GM19395 (cell line): ENCODE data around the gene KISS1.
"Not testable (repeated sequence)": the region's sequence is repeated elsewhere in the genome, so short reads cannot be mapped to it uniquely, and the experiment has no call there.

Source experiments
- ATAC-seq: cut with Tn5 transposase; IDR thresholded peaks from one replicate; pipeline ENCODE4 v1.9.1; 2021; ENCODE audit warnings: mild to moderate bottlenecking, moderate library complexity; ENCODE audit not compliant: unreplicated experiment

Gene KISS1, protein sequence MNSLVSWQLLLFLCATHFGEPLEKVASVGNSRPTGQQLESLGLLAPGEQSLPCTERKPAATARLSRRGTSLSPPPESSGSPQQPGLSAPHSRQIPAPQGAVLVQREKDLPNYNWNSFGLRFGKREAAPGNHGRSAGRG

DNA sequence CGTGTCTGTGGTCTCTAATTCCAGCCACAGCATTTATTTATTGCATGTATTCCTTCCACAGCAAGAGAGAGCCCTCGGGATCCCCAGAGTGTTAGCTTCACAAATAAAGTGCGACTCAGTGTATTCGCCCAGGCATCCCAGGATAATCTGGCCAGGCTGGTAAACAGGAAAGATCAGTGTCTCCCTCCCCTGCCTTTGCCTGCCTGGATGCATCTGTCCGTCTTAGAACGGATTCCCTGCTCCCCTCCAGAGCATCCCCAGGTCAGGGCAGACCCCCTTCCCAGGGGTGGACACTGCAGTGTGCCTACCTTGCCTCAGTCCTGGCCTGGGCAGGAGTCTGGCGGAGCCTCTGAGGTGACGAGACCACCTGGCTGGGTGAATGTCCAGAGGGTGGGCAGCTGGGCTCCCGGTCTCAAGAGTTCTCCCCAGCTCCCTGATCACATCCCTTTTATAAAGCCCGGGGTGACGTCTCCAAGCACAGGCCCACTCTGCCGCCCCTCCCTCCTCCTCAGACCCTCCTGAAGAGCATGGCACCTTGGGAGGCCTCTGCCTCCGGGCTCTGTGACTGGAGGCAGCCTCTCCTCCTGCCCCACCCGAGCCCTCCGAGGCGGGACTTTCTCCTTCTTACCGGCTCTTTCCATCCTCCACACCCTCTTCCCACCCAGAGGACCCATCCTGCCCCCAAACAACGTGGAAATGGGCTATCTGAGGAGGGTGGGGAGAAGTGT lies at the start of gene KISS1:
Gene KISS1 (minus strand): TSS at position 424 of the 728 bp plus-strand sequence. CDS start 3,615 bp downstream, outside the sequence.
- ATAC-seq = no peak

GRCh38 chr1:204242920-204243319 lies 46.6 kb upstream of the KISS1 start:
- no peak for ATAC-seq

GRCh38 chr1:204241914-204242313 lies 45.6 kb upstream of the KISS1 start:
- no peak for ATAC-seq

DNA sequence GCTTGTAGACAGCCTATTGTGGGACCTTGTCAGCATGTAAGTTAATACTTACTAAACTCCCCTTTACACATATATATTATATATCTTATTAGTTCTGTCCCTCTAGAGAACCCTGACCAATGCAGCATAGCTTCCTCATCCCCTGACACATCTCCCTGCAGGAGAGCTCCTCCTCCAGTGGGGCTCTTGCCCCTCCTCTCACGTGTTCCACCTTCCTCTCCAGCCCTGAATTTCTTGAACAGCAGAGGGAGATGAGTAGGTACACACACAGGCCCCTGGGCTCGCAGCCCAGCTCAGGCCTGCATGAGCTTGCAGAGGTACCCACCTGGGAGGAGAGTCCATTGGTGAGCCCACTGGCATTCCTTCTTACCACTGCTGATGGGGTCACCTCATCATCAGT lies 44.8 kb upstream of the KISS1 start:
- ATAC-seq = no peak

DNA sequence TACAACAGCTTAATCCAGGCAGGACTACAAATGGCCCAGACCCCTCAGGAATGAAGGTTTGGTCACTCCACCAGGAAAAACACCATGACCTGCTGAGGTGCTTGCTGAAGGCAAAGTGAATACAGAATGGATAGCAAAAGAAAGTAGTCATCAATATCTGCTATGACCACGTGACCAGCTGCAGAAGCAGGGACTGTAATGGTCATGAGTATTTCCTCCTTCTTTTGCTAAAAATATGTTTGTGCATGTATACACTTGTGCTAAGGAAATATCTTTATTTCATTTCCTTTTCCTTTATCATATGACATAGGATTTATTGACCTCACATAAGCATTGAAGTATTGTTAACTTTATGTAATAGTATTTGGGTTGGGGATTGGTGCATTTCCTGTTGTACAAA lies 43.9 kb upstream of the KISS1 start:
- ATAC-seq = no peak

GRCh38 chr1:204239401-204239800 lies 43.1 kb upstream of the KISS1 start:
- not testable (repeated sequence) for ATAC-seq

DNA sequence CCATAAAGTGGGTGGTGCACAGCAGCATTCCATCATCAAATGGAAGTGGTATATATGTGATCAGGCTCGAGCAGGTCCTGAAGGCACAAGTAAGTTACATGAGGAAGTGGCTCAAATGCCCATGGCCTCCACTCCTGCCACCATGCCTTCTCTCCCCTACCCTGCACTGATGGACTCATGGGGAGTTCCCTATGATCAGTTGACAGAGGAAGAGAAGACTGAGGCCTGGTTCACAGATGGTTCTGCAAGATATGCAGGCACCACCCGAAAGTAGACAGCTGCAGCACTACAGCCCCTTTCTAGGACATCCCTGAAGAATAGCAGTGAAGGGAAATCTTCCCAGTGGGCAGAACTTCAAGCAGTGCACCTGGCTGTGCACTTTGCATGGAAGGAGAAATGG lies 42.2 kb upstream of the KISS1 start:
- ATAC-seq = not testable (repeated sequence)

DNA sequence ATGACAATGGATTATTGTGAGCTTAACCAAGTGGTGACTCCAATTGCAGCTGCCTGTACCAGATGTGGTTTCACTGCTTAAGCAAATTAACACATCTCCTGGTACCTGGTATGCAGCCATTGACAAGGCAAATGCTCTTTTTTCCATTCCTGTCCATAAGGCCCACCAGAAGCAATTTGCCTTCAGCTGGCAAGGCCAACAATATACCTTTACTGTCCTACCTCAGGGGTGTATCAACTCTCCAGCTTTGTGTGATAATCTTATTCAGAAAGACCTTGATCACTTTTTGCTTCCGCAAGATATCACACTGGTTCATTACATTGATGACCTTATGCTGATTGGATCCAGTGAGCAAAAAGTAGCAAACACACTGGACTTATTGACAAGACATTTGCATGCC lies 41.2 kb upstream of the KISS1 start:
- not testable (repeated sequence) for ATAC-seq

DNA sequence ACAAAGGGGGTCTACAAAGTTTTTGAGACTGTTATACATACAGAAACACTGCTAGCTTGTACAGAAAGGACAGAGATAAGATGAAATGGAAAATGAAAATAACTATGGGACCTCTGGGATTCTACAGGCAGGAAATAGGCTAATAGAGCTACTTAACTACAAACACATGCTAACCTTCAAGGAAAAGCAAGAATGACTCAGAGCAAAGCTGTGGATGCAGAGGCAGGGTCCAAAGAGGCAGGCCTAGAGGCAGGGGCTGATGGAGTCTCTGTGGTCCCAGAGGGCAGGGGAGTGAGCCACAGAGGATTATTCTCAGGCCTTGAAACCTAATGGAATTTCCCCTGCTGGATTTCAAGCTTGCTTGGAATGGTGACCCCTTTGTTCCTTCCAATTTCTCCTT lies 36.2 kb upstream of the KISS1 start:
- ATAC-seq = no peak

- no peak for ATAC-seq
These were observed 33.9 kb upstream of the KISS1 start for GRCh38 chr1:204230211-204230610.

GRCh38 chr1:204228896-204229295 lies 32.6 kb upstream of the KISS1 start:
- ATAC-seq = no peak

DNA sequence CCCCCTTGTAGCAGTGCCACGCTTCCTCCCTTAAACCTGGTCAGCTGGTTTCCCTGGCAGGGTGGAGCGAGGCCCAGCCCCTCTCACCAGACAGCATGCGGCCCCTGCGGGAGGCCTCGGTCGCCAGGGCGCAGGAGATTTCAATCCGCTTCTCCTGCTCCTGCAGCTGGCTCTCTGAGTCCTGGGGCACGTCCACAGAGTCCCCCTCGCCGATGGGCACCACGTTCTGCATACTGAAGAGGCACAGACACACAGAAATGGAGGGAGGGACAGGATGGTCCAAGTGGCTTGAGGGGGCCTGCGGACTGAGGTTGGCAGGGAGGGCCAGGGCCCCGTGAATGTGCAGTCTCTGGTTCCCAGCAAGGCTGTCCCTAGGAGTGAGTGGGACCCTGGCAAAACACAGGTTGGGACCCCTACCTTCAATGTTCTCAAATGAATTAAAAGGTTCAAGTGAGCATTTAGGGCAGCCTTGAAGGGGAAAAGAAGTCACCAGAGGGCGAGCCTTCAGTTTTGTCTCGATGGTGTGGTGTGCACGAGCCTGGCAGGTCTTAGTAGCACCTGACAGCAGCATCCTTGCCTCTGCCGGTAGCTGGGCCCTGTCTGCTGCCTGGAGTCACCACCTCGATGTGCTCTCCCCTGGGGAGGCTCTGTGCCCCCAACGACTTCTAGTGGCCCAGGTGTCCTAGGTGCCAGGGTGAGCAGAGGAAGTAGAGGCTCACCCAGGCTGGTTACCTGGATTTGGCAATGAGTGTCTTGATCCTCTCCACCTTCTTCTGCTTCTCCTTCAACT lies 31.9 kb upstream of the KISS1 start:
- no peak for ATAC-seq

DNA sequence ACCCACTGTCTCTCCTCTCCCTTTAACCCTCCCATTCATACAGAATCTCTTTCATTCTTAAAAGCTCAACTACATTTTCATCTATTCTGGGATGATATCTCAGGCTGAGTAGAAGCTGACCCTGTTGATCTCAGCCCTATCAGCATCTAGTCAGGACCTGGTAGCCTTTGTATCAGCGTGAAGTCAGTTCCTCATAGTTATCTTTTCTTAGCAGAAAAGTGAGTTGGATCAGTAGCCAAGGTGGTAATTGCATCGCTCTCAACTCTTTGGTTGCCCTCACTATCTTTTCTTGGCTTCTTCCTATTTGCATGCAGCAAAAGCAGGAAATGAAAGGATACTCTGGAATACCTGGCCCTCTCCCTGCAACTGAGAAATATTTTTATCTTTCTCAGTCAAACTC lies 31.1 kb upstream of the KISS1 start:
- ATAC-seq = no peak

- ATAC-seq = no peak
These were observed 29.8 kb upstream of the KISS1 start for GRCh38 chr1:204225841-204226735.

DNA sequence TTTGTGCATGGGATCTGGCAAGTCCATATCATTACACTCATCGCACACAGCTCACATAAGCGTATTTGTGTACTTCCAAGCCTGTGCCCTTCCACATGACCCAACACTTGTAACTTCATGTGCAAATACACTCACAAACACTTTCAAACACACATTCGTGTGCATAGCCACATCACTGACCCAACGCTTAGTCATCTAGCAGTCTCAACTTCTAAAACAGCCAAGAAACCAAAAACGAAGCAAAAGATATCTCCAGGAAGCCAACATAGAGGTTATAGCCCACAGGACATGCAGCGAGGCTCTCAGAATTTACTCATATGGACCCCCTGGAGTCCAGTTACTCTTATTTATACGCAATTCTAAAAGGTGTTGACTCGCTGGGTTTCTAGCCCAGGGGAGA lies 28.4 kb upstream of the KISS1 start:
- no peak for ATAC-seq

DNA sequence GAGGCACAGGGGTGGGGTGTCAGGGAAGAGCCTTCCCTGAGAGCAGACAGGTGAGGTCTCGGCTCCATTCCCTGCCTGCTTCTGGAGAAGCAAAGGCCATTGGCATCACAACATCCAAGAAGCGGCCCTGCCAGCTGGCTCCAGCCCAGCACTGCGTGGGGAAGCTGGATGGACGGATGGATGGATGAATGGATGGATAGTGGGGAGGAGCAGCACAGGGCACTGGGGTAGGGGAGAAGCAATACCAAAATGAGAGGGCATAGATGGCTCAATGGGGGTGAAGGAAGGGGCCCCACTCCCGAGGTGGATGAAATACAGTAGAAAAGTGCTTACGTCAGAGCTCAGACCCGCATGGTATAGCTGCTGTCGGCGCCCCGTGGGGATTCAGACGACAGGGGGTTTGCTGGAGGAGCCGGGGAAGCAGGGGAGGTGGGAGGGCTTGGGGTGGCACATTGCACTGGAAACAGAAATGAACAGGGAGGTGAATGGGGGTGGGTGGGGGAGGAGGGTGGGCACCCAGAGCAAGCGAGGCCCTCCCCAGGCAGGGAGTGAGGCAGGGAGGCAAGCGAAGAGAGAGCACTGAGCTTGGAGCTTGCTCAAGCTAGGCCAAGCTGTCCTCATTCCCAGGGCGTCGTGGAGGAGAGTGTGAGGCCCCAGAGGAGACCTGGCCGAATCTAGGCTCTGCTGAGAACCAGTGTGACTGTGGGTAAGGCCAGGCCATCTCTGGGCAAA lies 27.0 kb upstream of the KISS1 start:
- no peak for ATAC-seq

GRCh38 chr1:204222764-204223055 lies 26.4 kb upstream of the KISS1 start:
- ATAC-seq = no peak

GRCh38 chr1:204222006-204222763 lies 25.9 kb upstream of the KISS1 start:
- ATAC-seq = no peak

DNA sequence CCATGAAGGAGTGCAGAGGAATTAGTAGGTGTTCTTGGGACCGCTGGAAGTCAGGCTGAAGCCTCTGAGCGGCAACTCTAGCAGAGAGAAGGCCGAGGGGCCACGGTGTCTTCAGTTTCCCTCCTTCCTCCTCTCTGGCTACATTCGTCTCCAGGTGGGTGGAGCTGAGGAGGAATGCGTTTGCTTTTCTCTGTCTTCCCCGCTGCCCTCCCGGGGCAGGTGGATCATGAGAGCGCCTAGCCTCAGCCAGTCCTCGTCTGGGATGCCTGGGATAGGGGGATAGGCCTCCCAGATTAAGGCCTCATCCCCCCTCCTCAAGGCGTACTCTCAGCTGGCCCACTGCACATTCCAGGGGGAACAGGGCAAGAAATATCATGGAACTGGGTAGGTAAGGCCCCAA lies 25.0 kb upstream of the KISS1 start:
- no peak for ATAC-seq
